Karpas-422 (cell line): ENCODE measurements around the gene XRCC4. TPM values are rescaled to one million over a fixed set of nuclear protein-coding genes. Genes with fewer than 3 reads are reported as not detected.

Source experiments
- DNase-seq: peaks from one replicate; pipeline ENCODE4 v3.0.0-alpha.2; 2015
- H2AFZ ChIP-seq: fragments of 200-600 bp; sonication (generic); 2 replicates; pipeline ENCODE4 v1.6.1; 2014; ENCODE audit warnings: antibody characterized with exemption, low read length, mixed read lengths
- H3K27ac ChIP-seq: fragments of 200-600 bp; sonication (generic); 2 replicates; pipeline ENCODE4 v1.5.1; 2014; ENCODE audit warnings: mild to moderate bottlenecking, low read length, moderate library complexity
- H3K27me3 ChIP-seq: fragments of 200-600 bp; sonication (generic); 2 replicates; pipeline ENCODE4 v1.6.1; 2014; ENCODE audit warnings: low read length, mixed read lengths
- H3K36me3 ChIP-seq: fragments of 200-600 bp; sonication (generic); 2 replicates; pipeline ENCODE4 v1.6.1; 2014; ENCODE audit warnings: low read length, mixed read lengths; ENCODE audit not compliant: insufficient read depth
- H3K4me1 ChIP-seq: fragments of 200-600 bp; sonication (generic); 2 replicates; pipeline ENCODE4 v1.6.1; 2014; ENCODE audit warnings: mild to moderate bottlenecking, low read length, mixed read lengths
- H3K4me2 ChIP-seq: fragments of 200-600 bp; sonication (generic); 2 replicates; pipeline ENCODE4 v1.6.1; 2014; ENCODE audit warnings: low read length, low read depth, mild to moderate bottlenecking; ENCODE audit not compliant: poor library complexity, severe bottlenecking
- H3K4me3 ChIP-seq: fragments of 200-600 bp; sonication (generic); 2 replicates; pipeline ENCODE4 v1.5.1; 2014; ENCODE audit warnings: mild to moderate bottlenecking, antibody characterized with exemption, low read length, mixed read lengths
- H3K79me2 ChIP-seq: fragments of 200-600 bp; sonication (generic); 2 replicates; pipeline ENCODE4 v1.6.1; 2014; ENCODE audit warnings: mild to moderate bottlenecking, low read length, mixed read lengths
- H3K9ac ChIP-seq: fragments of 200-600 bp; sonication (generic); 2 replicates; pipeline ENCODE4 v1.6.0; 2014; ENCODE audit warnings: low read length
- H3K9me2 ChIP-seq: fragments of 200-600 bp; sonication (generic), shearing (Covaris generic); replicated peaks from 2 replicates; pipeline ENCODE4 v1.6.0; 2014; ENCODE audit warnings: mild to moderate bottlenecking, low read length, moderate library complexity; ENCODE audit not compliant: insufficient read depth
- H3K9me3 ChIP-seq: fragments of 300-700, 200-600 bp; sonication (generic); 2 replicates; pipeline ENCODE4 v1.6.1; 2014; ENCODE audit warnings: low read length, mixed read lengths
- H4K20me1 ChIP-seq: fragments of 200-600 bp; sonication (generic); 2 replicates; pipeline ENCODE4 v1.6.1; 2014; ENCODE audit warnings: mild to moderate bottlenecking, antibody characterized with exemption, low read length, low read depth; ENCODE audit not compliant: insufficient read depth
- total RNA-seq: library from RNA; depleted of rRNA; stranded (reverse); fragments of >200 nt; shearing (Covaris generic); gene quantifications from 2 replicates; pipeline ENCODE4 v1.2.3, GENCODE V29; 2014; ENCODE audit warnings: low replicate concordance

Gene XRCC4
- total RNA-seq, 1 experiment from 2014 or later, result 22.2 TPM

- no peak overlapping the region for H2AFZ ChIP-seq
- H3K27ac ChIP-seq, result no peak overlapping the region
- no peaks in the 10 kb centered on the region for H3K27me3 ChIP-seq
- no peak for DNase-seq
- no peak overlapping the region for H3K9ac ChIP-seq
- H3K79me2 ChIP-seq, result no peaks in the 10 kb centered on the region
- no peaks in the 10 kb centered on the region for H4K20me1 ChIP-seq
- H3K9me3 ChIP-seq, result no peaks in the 10 kb centered on the region
- H3K4me2 ChIP-seq, result no peak overlapping the region
- H3K9me2 ChIP-seq, result no peaks in the 10 kb centered on the region
- no peaks in the 10 kb centered on the region for H3K4me1 ChIP-seq
- H3K36me3 ChIP-seq, result no peaks in the 10 kb centered on the region
- no peak overlapping the region for H3K4me3 ChIP-seq
These were observed 199.8 kb downstream of the XRCC4 start for GRCh38 chr5:83277154-83277553.

- Histone ChIP-seq H3K4me1 (no peaks in the 10 kb centered on the region), H3K4me2 (no peak overlapping the region)
These were observed 200.6 kb downstream of the XRCC4 start for GRCh38 chr5:83277953-83278352.

DNA sequence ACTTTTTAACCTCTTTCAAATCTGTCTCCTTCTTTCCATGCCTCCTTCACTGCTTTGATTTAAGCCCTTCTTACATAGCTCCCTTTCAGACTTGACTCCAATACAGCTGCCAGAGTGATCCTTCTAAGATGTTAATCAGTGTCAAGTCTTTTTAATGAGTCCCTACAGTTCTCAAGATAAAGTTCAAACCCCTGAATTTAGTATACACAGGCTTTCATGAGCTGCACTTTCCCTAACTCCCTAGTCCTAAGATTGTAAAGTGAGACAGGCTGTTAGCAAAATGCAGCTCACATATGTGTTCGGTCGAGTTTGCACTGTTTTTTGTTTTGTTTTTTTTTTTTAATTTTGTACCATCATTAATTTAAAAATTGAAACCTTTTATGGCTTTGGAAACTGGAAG, 203.8 kb downstream of the XRCC4 start:
- no peaks in the 10 kb centered on the region for H4K20me1 ChIP-seq

More at GRCh38 chr5:83277953-83278352, 200.6 kb downstream of the XRCC4 start:
- H3K79me2 ChIP-seq, result no peaks in the 10 kb centered on the region
- H3K9me2 ChIP-seq, result 0 out of 2 replicates have a peak, but pooled peaks cover 2% of the 10 kb centered on the region
- DNase-seq, result no peak
- H3K36me3 ChIP-seq, result no peaks in the 10 kb centered on the region
- no peak overlapping the region for H3K9ac ChIP-seq
- no peaks in the 10 kb centered on the region for H4K20me1 ChIP-seq
- no peak overlapping the region for H3K4me3 ChIP-seq
- no peaks in the 10 kb centered on the region for H3K27me3 ChIP-seq
- H3K9me3 ChIP-seq, result no peaks in the 10 kb centered on the region
- H3K27ac ChIP-seq, result no peak overlapping the region
- H2AFZ ChIP-seq, result no peak overlapping the region

DNA sequence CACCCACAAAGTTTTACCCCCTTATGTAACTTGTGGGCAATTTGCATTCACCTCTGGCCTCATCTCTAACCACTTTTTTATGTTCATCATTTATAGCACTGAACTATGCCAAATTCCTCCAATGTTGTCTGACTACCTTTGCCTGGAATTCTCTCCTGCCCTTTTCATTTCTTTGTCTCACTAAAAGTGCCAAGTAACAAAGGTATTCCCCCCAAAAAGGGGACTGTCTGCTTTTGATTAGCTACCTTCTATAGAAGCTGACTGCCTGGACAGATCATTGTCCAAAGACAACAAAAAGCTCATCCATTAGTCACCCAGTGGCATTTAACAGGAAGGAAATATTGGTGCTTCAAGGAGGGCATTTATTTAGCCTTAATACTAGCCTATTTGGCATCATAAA, 204.3 kb downstream of the XRCC4 start:
- no peaks in the 10 kb centered on the region for H3K79me2 ChIP-seq

More for the DNA sequence above, 203.8 kb downstream of the XRCC4 start:
- Histone ChIP-seq H3K9me3 (no peaks in the 10 kb centered on the region), H3K4me2 (no peak overlapping the region), H3K4me1 (no peaks in the 10 kb centered on the region), H3K36me3 (no peaks in the 10 kb centered on the region), H3K4me3 (no peak overlapping the region), H3K27ac (no peak overlapping the region), H3K79me2 (no peaks in the 10 kb centered on the region), H3K9me2 (0 out of 2 replicates have a peak, but pooled peaks cover 4% of the 10 kb centered on the region), H2AFZ (no peak overlapping the region), H3K9ac (no peak overlapping the region), H3K27me3 (no peaks in the 10 kb centered on the region)
- no peak for DNase-seq

DNA sequence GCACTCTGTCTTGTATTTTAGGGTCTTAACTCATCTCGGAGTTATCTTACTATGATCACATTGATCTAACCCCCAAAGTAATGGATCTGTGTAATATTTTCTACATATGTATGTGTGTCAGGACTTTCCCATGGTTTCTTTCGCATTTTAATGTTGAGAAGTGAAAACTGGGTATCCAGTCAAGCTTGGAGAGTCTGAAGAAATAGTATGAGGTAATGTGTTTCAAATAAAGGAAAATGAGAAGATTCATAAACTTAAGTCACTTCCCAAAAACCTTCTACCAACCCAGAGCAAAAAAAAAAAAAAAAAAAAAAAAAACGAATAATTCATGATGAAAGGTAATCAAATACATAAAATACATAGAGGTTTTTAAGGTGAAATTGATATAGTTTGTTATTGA, 206.4 kb downstream of the XRCC4 start:
- H3K27me3 ChIP-seq, result no peaks in the 10 kb centered on the region
- H3K9me3 ChIP-seq, result no peaks in the 10 kb centered on the region
- H3K9ac ChIP-seq, result no peak overlapping the region
- H3K36me3 ChIP-seq, result no peaks in the 10 kb centered on the region
- no peak for DNase-seq
- H4K20me1 ChIP-seq, result no peaks in the 10 kb centered on the region
- no peaks in the 10 kb centered on the region for H3K79me2 ChIP-seq
- H3K4me2 ChIP-seq, result no peak overlapping the region
- no peak overlapping the region for H3K27ac ChIP-seq
- 0 out of 2 replicates have a peak, but pooled peaks cover 4% of the 10 kb centered on the region for H3K9me2 ChIP-seq
- H2AFZ ChIP-seq, result no peak overlapping the region
- no peaks in the 10 kb centered on the region for H3K4me1 ChIP-seq
- no peak overlapping the region for H3K4me3 ChIP-seq

More for the DNA sequence above, 204.3 kb downstream of the XRCC4 start:
- no peak overlapping the region for H3K27ac ChIP-seq
- H3K9me3 ChIP-seq, result no peaks in the 10 kb centered on the region
- no peak overlapping the region for H3K4me2 ChIP-seq
- no peak overlapping the region for H3K4me3 ChIP-seq
- H3K9ac ChIP-seq, result no peak overlapping the region
- H4K20me1 ChIP-seq, result no peaks in the 10 kb centered on the region
- no peaks in the 10 kb centered on the region for H3K27me3 ChIP-seq
- H2AFZ ChIP-seq, result no peak overlapping the region
- no peak for DNase-seq
- H3K9me2 ChIP-seq, result 0 out of 2 replicates have a peak, but pooled peaks cover 4% of the 10 kb centered on the region
- H3K4me1 ChIP-seq, result no peaks in the 10 kb centered on the region
- no peaks in the 10 kb centered on the region for H3K36me3 ChIP-seq

- no peaks in the 10 kb centered on the region for H3K79me2 ChIP-seq
- H3K9me2 ChIP-seq, result 0 out of 2 replicates have a peak, but pooled peaks cover 4% of the 10 kb centered on the region
- H3K36me3 ChIP-seq, result no peaks in the 10 kb centered on the region
- DNase-seq, result no peak
- H3K4me3 ChIP-seq, result no peak overlapping the region
- H3K27ac ChIP-seq, result no peak overlapping the region
- H3K4me1 ChIP-seq, result no peaks in the 10 kb centered on the region
- H2AFZ ChIP-seq, result no peak overlapping the region
- H4K20me1 ChIP-seq, result no peaks in the 10 kb centered on the region
- H3K27me3 ChIP-seq, result no peaks in the 10 kb centered on the region
- H3K4me2 ChIP-seq, result no peak overlapping the region
- no peak overlapping the region for H3K9ac ChIP-seq
- H3K9me3 ChIP-seq, result no peaks in the 10 kb centered on the region
These were observed 208.5 kb downstream of the XRCC4 start for GRCh38 chr5:83285661-83286398.

- H3K9me3 ChIP-seq, result no peaks in the 10 kb centered on the region
- H3K36me3 ChIP-seq, result no peaks in the 10 kb centered on the region
These were observed 216.9 kb downstream of the XRCC4 start for GRCh38 chr5:83294246-83294645.

GRCh38 chr5:83299353-83299752, 222.0 kb downstream of the XRCC4 start:
- Histone ChIP-seq H3K9me2 (no peaks in the 10 kb centered on the region), H3K27ac (no peak overlapping the region), H3K27me3 (no peaks in the 10 kb centered on the region), H3K79me2 (no peaks in the 10 kb centered on the region), H3K4me2 (no peak overlapping the region), H3K9me3 (no peaks in the 10 kb centered on the region), H3K9ac (no peak overlapping the region), H3K36me3 (no peaks in the 10 kb centered on the region), H3K4me1 (no peaks in the 10 kb centered on the region), H2AFZ (no peak overlapping the region), H3K4me3 (no peak overlapping the region), H4K20me1 (no peaks in the 10 kb centered on the region)
- no peak for DNase-seq

More at GRCh38 chr5:83294246-83294645, 216.9 kb downstream of the XRCC4 start:
- no peaks in the 10 kb centered on the region for H3K27me3 ChIP-seq
- no peak overlapping the region for H3K27ac ChIP-seq
- DNase-seq, result no peak
- no peak overlapping the region for H2AFZ ChIP-seq
- H4K20me1 ChIP-seq, result no peaks in the 10 kb centered on the region
- H3K9ac ChIP-seq, result no peak overlapping the region
- no peaks in the 10 kb centered on the region for H3K9me2 ChIP-seq
- no peak overlapping the region for H3K4me2 ChIP-seq
- no peaks in the 10 kb centered on the region for H3K4me1 ChIP-seq
- no peaks in the 10 kb centered on the region for H3K79me2 ChIP-seq
- no peak overlapping the region for H3K4me3 ChIP-seq
